SK-N-SH (cell line): ENCODE data around the gene CNEP1R1. TPM values are rescaled to one million over a fixed set of nuclear protein-coding genes. Genes with fewer than 3 reads are reported as not detected.

Source experiments
- CTCF ChIA-PET: fragments of 300-600, 350-600 bp; formaldehyde crosslinking; extraction: SDS; loops from one replicate; lab custom pipeline; 2021; lab: Yijun Ruan, JAX
- POLR2A ChIA-PET: fragments of 350-600 bp; sonication (Branson Sonifier 250); formaldehyde crosslinking; extraction: SDS; loops from one replicate; lab custom pipeline; 2020; ENCODE audit warnings: antibody characterized with exemption, inconsistent platforms; lab: Yijun Ruan, JAX
- DNase-seq: peaks from one replicate; pipeline ENCODE4 v3.0.0; 2012
- H2AFZ ChIP-seq: fragments of 200-600 bp; sonication (generic); 2 replicates; pipeline ENCODE4 v1.8.1; 2016; ENCODE audit warnings: antibody characterized with exemption, mild to moderate bottlenecking, low read depth
- H3F3A ChIP-seq: fragments of 200-600 bp; sonication (generic); replicated peaks from 2 replicates; pipeline ENCODE3; 2016; ENCODE audit warnings: antibody characterized with exemption, mild to moderate bottlenecking; ENCODE audit not compliant: insufficient read depth
- H3K27ac ChIP-seq, 2 experiments: fragments of 200-500 bp in 1 of 2; fragments of 200-600 bp in 1 of 2; sonication (Bioruptor generic) in 1 of 2; sonication (generic), shearing (Covaris generic) in 1 of 2; 2 replicates each; pipeline versions ENCODE4 v1.5.1 to v1.6.1; 2014 to 2016; ENCODE audit warnings: low read depth in 2 of 2, inconsistent platforms in 1 of 2, low read length in 1 of 2, mild to moderate bottlenecking in 1 of 2, mixed read lengths in 1 of 2
- H3K27me3 ChIP-seq: fragments of 200-600 bp; sonication (generic), shearing (Covaris generic); 2 replicates; pipeline ENCODE4 v1.6.1; 2016; ENCODE audit warnings: mixed run types; ENCODE audit not compliant: insufficient read depth
- H3K36me3 ChIP-seq, 2 experiments: fragments of 200-500 bp in 1 of 2; fragments of 200-600 bp in 1 of 2; sonication (Bioruptor generic) in 1 of 2; sonication (generic) in 1 of 2; replicated peaks in 1 of 2; 2 replicates each; pipeline versions ENCODE3 to v1.5.1; 2014 to 2016; ENCODE audit warnings: low read length in 1 of 2, mild to moderate bottlenecking in 1 of 2; ENCODE audit not compliant: insufficient read depth in 2 of 2, control insufficient read depth in 1 of 2
- H3K4me1 ChIP-seq, 2 experiments: fragments of 200-500 bp in 1 of 2; fragments of 200-600 bp in 1 of 2; sonication (Bioruptor generic) in 1 of 2; sonication (generic), shearing (Covaris generic) in 1 of 2; 2 replicates each; pipeline versions ENCODE4 v1.5.1 to v1.6.1; 2014 to 2016; ENCODE audit warnings: low read depth in 1 of 2, low read length in 1 of 2, mixed run types in 1 of 2; ENCODE audit not compliant: insufficient read depth in 2 of 2, control insufficient read depth in 1 of 2
- H3K4me2 ChIP-seq: fragments of 200-600 bp; sonication (generic), shearing (Covaris generic); 2 replicates; pipeline ENCODE4 v1.6.1; 2017; ENCODE audit warnings: mixed run types
- H3K4me3 ChIP-seq, 2 experiments: fragments of 200-500 bp in 1 of 2; fragments of 200-600 bp in 1 of 2; sonication (Bioruptor generic) in 1 of 2; sonication (generic), shearing (Covaris generic) in 1 of 2; 2 replicates each; pipeline versions ENCODE4 v1.5.1 to v1.8.1; 2014 to 2016; ENCODE audit warnings: low read depth in 2 of 2, inconsistent platforms in 1 of 2, low read length in 1 of 2, mild to moderate bottlenecking in 1 of 2, mixed read lengths in 1 of 2, moderate library complexity in 1 of 2
- H3K79me2 ChIP-seq: fragments of 200-600 bp; sonication (generic); 2 replicates; pipeline ENCODE4 v1.8.1; 2017; ENCODE audit warnings: mild to moderate bottlenecking; ENCODE audit not compliant: insufficient read depth
- H3K9ac ChIP-seq: fragments of 200-600 bp; sonication (generic); 2 replicates; pipeline ENCODE4 v1.6.1; 2017; ENCODE audit warnings: mixed run types
- H3K9me2 ChIP-seq: fragments of 200-600 bp; sonication (generic); 2 replicates; pipeline ENCODE4 v1.6.1; 2017; ENCODE audit warnings: mixed run types
- H3K9me3 ChIP-seq: fragments of 200-600 bp; sonication (generic); 2 replicates; pipeline ENCODE4 v1.6.1; 2017; ENCODE audit warnings: mixed run types, mild to moderate bottlenecking, moderate library complexity
- H4K20me1 ChIP-seq: fragments of 200-600 bp; sonication (generic); 2 replicates; pipeline ENCODE4 v1.6.1; 2017; ENCODE audit warnings: mild to moderate bottlenecking, mixed run types; ENCODE audit not compliant: insufficient read depth
- CHD2 ChIP-seq: fragments of 150-350 bp; IDR thresholded peaks from 2 replicates; pipeline ENCODE4 v1.6.1; 2018; ENCODE audit warnings: low read length; ENCODE audit not compliant: partially characterized antibody
- ELF1 ChIP-seq: IDR thresholded peaks from 2 replicates; pipeline ENCODE4 v1.4.0; 2012
- EZH2phosphoT487 ChIP-seq: fragments of 200-600 bp; sonication (generic); IDR thresholded peaks from 2 replicates; pipeline ENCODE4 v1.6.1; 2017; ENCODE audit warnings: low read depth, mixed run types, mild to moderate bottlenecking, antibody characterized with exemption, moderate library complexity, borderline replicate concordance
- FOSL2 ChIP-seq: IDR thresholded peaks from 2 replicates; pipeline ENCODE4 v1.4.0; 2012; ENCODE audit warnings: low read depth, mild to moderate bottlenecking, moderate library complexity, borderline replicate concordance
- GABPA ChIP-seq: IDR thresholded peaks from 2 replicates; pipeline ENCODE4 v1.4.0; 2012; ENCODE audit warnings: low read depth, mild to moderate bottlenecking
- MXI1 ChIP-seq: IDR thresholded peaks from 2 replicates; pipeline ENCODE4 v1.6.1; 2012; ENCODE audit warnings: mild to moderate bottlenecking, low read depth, low read length, improper control_type of control experiment
- NFIC ChIP-seq: IDR thresholded peaks from 2 replicates; pipeline ENCODE4 v1.4.0; 2012; ENCODE audit warnings: borderline replicate concordance
- RCOR1 ChIP-seq: fragments of 150-350 bp; IDR thresholded peaks from 2 replicates; pipeline ENCODE4 v1.6.1; 2017; ENCODE audit warnings: antibody characterized with exemption, low read length
- RXRA ChIP-seq: IDR thresholded peaks from 2 replicates; pipeline ENCODE4 v1.4.0; 2012; ENCODE audit warnings: low read depth, mild to moderate bottlenecking, borderline replicate concordance
- SIN3A ChIP-seq: IDR thresholded peaks from 2 replicates; pipeline ENCODE4 v1.6.1; 2012; ENCODE audit warnings: low read depth, mild to moderate bottlenecking, low read length, moderate library complexity, borderline replicate concordance
- TAF1 ChIP-seq: IDR thresholded peaks from 2 replicates; pipeline ENCODE4 v1.6.1; 2012; ENCODE audit warnings: low read depth, mild to moderate bottlenecking, low read length, moderate library complexity, borderline replicate concordance
- WGBS: methylation state at CpG from one replicate; pipeline ENCODE4 v1.1.6; 2017; ENCODE audit warnings: low lambda C conversion rate; 5-methylcytosine and 5-hydroxymethylcytosine counted together
- polyA plus RNA-seq, 3 experiments: library from polyadenylated mRNA; depleted of rRNA; stranded (reverse); fragments of >200 nt; gene quantifications; 2 replicates each; pipeline ENCODE4 v1.2.3, GENCODE V29; 2012
- small RNA-seq, 7 experiments: library from RNA; depleted of rRNA; stranded (forward); fragments of <200 nt; gene quantifications; one replicate each; pipeline ENCODE3, GENCODE V24; 2012
- TF ChIP-seq, protein P1 (sequence below): IDR thresholded peaks from 2 replicates; pipeline ENCODE4 v1.4.0; 2012; ENCODE audit warnings: low read depth, borderline replicate concordance
- TF ChIP-seq, protein P2 (sequence below): fragments of 150-350 bp; IDR thresholded peaks from 2 replicates; pipeline ENCODE4 v1.6.1; 2016; ENCODE audit warnings: mild to moderate bottlenecking, low read depth, low read length
- TF ChIP-seq, protein P3 (sequence below): fragments of 150-350 bp; IDR thresholded peaks from 2 replicates; pipeline ENCODE4 v1.6.1; 2017; ENCODE audit warnings: antibody characterized with exemption, low read length, low read depth, borderline replicate concordance
- TF ChIP-seq, protein P4 (sequence below): IDR thresholded peaks from 2 replicates; pipeline ENCODE4; 2012
- TF ChIP-seq, protein P5 (sequence below): IDR thresholded peaks from 2 replicates; pipeline ENCODE4 v1.4.0; 2012; ENCODE audit warnings: low read depth

Gene CNEP1R1
- polyA plus RNA-seq, 1 of the 3 experiments (the other 2 are of a cell fraction): 19.2 TPM

DNA sequence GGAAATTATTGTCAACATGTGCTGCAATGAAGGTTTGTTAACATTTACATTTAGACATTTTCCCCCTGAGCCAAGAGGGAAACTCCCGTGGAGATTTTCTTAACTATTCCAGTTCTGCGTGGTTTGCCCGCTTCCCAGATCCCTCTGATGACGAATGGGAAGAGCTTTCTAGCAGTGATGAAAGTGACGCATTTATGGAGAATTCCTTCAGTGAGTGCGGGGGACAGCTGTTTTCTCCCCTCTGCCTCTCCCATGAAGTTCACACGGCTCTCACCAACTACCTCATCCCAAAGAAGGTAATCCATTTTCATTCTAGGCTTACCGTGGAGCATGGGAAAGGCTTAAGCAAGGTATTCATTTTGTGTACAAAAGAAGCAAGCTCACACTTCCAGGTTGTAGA is 59.0 kb downstream of the CNEP1R1 start (continued):
- TF ChIP-seq RCOR1: no peak
- TF ChIP-seq, all 33 proteins: peak for 0

DNA sequence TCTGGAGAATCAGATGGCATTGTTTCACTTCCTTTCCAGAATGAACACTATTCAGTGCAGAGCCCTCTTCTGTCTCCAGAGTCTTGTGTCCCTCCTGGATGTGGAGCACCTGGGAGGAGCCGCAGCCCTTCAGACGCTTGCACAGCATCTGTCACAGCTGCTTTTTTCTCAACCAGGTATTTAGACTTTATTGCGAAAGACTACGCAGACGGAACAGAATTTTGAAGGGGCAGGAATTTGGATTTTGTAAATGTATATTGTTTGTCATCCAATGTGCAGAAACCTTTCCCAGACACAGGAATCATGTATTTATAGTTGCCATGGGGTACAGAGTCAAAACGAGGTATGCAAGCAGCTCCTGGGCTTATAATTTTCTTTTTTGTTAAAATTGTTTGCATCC is 61.2 kb downstream of the CNEP1R1 start:
- WGBS: 95% methylated on average over 6 of the region's 6 CpGs
- H3K9me3 ChIP-seq: no peaks in the 10 kb centered on the region
- CTCF ChIA-PET: interaction anchor here (3.3 kb wide), 1 partner anchor 124 kb away, joined by 11 read pairs; no protein-coding TSS in a partner anchor
- no peaks in the 10 kb centered on the region for H3K9me2 ChIP-seq
- DNase-seq: no peak
- peaks cover 38 to 45% of the 10 kb centered on the region in 2 experiments for H3K36me3 ChIP-seq
- H3K4me1 ChIP-seq: no peaks in the 10 kb centered on the region
- TF ChIP-seq, protein P1, sequence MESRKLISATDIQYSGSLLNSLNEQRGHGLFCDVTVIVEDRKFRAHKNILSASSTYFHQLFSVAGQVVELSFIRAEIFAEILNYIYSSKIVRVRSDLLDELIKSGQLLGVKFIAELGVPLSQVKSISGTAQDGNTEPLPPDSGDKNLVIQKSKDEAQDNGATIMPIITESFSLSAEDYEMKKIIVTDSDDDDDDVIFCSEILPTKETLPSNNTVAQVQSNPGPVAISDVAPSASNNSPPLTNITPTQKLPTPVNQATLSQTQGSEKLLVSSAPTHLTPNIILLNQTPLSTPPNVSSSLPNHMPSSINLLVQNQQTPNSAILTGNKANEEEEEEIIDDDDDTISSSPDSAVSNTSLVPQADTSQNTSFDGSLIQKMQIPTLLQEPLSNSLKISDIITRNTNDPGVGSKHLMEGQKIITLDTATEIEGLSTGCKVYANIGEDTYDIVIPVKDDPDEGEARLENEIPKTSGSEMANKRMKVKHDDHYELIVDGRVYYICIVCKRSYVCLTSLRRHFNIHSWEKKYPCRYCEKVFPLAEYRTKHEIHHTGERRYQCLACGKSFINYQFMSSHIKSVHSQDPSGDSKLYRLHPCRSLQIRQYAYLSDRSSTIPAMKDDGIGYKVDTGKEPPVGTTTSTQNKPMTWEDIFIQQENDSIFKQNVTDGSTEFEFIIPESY: no peak
- TF ChIP-seq CHD2 (no peak), SIN3A (no peak), ELF1 (no peak), TAF1 (no peak), RCOR1 (no peak), EZH2phosphoT487 (no peak), MXI1 (no peak), NFIC (no peak), GABPA (no peak), FOSL2 (no peak), RXRA (no peak)
- TF ChIP-seq, protein P2, sequence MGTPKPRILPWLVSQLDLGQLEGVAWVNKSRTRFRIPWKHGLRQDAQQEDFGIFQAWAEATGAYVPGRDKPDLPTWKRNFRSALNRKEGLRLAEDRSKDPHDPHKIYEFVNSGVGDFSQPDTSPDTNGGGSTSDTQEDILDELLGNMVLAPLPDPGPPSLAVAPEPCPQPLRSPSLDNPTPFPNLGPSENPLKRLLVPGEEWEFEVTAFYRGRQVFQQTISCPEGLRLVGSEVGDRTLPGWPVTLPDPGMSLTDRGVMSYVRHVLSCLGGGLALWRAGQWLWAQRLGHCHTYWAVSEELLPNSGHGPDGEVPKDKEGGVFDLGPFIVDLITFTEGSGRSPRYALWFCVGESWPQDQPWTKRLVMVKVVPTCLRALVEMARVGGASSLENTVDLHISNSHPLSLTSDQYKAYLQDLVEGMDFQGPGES: no peak
- TF ChIP-seq, protein P3, sequence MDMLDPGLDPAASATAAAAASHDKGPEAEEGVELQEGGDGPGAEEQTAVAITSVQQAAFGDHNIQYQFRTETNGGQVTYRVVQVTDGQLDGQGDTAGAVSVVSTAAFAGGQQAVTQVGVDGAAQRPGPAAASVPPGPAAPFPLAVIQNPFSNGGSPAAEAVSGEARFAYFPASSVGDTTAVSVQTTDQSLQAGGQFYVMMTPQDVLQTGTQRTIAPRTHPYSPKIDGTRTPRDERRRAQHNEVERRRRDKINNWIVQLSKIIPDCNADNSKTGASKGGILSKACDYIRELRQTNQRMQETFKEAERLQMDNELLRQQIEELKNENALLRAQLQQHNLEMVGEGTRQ: no peak
- TF ChIP-seq, protein P4, sequence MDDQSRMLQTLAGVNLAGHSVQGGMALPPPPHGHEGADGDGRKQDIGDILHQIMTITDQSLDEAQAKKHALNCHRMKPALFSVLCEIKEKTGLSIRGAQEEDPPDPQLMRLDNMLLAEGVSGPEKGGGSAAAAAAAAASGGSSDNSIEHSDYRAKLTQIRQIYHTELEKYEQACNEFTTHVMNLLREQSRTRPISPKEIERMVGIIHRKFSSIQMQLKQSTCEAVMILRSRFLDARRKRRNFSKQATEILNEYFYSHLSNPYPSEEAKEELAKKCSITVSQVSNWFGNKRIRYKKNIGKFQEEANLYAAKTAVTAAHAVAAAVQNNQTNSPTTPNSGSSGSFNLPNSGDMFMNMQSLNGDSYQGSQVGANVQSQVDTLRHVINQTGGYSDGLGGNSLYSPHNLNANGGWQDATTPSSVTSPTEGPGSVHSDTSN: no peak
- TF ChIP-seq, protein P5, sequence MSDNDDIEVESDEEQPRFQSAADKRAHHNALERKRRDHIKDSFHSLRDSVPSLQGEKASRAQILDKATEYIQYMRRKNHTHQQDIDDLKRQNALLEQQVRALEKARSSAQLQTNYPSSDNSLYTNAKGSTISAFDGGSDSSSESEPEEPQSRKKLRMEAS: no peak
- H2AFZ ChIP-seq: no peak overlapping the region
- H3K27ac ChIP-seq: no peak overlapping the region
- H3K9ac ChIP-seq: no peak overlapping the region
- no peaks in the 10 kb centered on the region for H4K20me1 ChIP-seq
- H3K4me2 ChIP-seq: no peak overlapping the region
- no peak overlapping the region for H3K4me3 ChIP-seq
- H3K79me2 ChIP-seq: peaks cover 12% of the 10 kb centered on the region; the same call in 1 of the 2 replicates
- POLR2A ChIA-PET: no interaction called here
- no peaks in the 10 kb centered on the region for H3F3A ChIP-seq
- H3K27me3 ChIP-seq: no peaks in the 10 kb centered on the region

Small RNA genes within 50 kb of the gene (small RNA-seq; reads per million reads assigned to genes)
- gene RF00017: 0 reads per million in 7 experiments

Other genes starting within 250 kb of the CNEP1R1 start
- gene ZNF423, start 169.1 kb upstream of the CNEP1R1 start, polyA plus RNA-seq (2012; rRNA removed): 1.2 and 1.9 TPM in 2 replicates
- 10.1 and 12.9 TPM in 2 replicates for gene HEATR3, start 40.7 kb downstream of the CNEP1R1 start, polyA plus RNA-seq (2012; rRNA removed)
- 5.6 and 6.7 TPM in 2 replicates for gene TENT4B, start 128.1 kb downstream of the CNEP1R1 start, polyA plus RNA-seq (2012; rRNA removed)
- 13.8 and 14.3 TPM in 2 replicates for gene ADCY7, start 241.3 kb downstream of the CNEP1R1 start, polyA plus RNA-seq (2012; rRNA removed)